GM21717 (cell line): ENCODE measurements around the gene HMG20B.
"Not testable (repeated sequence)": the region's sequence is repeated elsewhere in the genome, so short reads cannot be mapped to it uniquely, and the experiment has no call there.

Source experiments
- ATAC-seq: cut with Tn5 transposase; IDR thresholded peaks from one replicate; pipeline ENCODE4 v1.9.1; 2021; ENCODE audit warnings: mild to moderate bottlenecking, moderate library complexity; ENCODE audit not compliant: unreplicated experiment

Gene HMG20B

DNA sequence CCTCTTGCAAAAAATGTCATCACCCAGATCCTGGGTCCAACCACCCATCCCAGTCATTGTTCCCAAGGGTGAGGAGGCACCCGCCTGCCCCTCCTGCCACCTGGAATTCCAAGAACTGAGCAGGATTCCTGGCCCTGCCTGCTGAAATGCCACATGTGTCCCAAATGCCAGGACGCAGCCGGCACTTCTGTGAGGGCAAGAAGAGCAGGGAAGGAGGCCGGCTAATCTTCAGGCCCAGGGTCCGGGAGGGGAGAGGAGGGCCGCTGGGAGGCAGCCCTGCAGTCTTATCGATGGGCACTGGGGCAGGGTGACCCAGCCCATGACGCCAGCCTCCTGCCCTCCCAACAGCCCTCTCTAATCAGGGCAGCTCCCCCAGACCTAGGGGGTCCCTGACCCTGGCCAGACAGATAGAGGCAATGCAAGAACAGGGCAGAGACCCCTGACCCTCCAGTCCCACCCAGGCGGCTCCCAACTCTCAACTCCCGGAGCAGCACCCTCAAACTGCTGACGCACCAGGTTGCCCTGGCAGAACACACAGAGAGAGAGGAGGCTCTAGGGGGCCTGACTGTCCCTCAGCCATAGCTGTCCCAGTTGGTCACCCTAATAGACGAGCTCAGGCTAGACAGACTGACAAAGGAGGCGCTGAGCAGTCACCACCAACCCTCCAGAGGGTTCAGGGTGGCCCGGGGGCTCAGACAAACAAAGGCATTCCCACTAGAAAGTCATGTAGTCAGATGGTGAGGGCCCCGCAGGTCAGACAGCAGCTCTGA is 16.9 kb upstream of the HMG20B start:
- no peak for ATAC-seq

DNA sequence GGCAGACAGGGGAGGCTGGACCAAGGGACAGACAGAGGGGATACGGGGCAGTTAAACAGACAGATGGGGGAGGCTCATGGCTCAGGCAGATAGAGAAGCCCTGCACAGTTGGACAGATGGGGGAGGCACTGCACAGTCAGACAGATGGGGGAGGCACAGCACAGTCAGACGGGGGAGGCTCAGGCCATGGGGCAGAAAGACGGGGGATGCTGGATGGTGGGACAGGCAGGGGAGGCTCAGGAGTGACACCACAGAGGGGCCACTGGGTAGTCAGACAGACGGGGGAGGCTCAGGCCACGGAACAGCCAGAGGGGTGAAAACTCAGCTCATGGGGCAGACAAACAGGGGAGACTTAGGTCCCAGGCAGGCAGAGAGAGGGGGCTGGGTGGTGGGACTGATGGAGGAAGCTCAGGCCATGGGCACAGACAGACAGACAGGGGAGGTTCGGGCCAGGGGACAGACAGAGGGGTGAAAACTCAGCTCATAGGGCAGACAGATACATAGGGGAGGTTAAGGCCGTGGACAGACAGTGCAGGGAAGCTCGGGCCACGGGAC is 16.2 kb upstream of the HMG20B start:
- no peak for ATAC-seq

DNA sequence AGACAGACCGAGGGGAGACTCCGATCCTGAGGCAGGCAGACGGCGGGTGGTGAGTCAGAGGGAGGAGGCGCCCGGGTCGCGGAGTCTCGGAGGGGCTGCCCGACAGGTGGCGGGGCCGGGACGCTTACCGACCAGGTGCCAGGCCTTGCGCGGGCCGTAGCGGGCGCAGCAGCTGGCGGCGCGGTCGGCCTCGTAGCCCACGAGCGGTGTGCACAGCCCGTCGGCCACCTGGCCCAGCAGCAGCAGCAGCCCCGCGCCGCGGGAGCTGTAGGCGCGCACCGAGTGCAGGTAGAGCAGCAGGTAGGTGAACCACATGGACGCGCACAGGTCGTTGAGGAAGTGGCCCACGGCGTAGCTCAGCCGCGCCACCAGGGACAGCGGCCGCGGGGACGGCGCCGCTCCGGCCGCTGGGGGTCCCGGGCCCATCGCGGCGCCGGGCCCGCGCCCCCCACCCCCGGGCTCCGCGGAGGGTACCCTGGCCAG is 15.7 kb upstream of the HMG20B start:
- ATAC-seq: peak; percentile 24

DNA sequence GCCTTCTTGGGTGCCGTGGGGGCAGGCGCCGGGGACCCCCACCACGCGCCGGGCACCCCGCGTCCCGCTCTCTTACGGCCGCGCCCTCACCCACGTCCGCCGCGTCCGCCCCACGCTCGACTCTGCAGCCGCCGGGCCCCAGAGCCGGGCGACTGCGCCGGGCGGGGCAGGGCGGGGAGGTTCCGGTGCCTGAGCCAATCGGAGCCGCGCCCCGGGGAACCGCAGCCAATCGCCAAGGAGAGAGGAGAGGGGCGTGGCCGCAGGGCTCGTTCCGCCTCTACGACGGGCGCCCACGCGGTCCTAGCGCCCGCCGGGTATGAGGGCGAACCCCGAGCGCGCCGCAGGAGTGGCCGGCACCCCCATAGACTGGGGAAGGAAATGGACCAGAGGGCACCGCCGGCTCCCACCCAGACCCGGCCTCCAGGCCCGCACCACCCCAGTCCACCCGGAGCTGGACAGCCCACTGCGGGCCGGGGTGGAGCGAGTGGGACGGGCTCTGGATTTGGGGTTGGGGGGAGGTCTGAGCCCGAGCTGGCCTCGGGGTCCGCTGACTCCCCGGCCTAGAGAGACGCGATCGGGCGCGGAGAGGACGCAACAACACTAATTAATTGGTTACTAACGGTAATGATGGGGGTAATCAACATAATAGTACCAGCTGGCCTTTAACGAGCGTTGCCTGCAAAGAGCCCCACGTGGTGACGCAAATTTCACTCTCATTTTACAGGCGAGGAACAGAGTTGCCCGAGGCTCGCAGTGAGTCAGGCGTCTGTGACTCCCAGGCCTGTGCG is 15.1 kb upstream of the HMG20B start, which contains the start of gene MFSD12:
Gene MFSD12 (minus strand): TSS at position 126 of the 788 bp plus-strand sequence. CDS start 183 bp downstream, outside the sequence.
- ATAC-seq: peak; percentile 72

DNA sequence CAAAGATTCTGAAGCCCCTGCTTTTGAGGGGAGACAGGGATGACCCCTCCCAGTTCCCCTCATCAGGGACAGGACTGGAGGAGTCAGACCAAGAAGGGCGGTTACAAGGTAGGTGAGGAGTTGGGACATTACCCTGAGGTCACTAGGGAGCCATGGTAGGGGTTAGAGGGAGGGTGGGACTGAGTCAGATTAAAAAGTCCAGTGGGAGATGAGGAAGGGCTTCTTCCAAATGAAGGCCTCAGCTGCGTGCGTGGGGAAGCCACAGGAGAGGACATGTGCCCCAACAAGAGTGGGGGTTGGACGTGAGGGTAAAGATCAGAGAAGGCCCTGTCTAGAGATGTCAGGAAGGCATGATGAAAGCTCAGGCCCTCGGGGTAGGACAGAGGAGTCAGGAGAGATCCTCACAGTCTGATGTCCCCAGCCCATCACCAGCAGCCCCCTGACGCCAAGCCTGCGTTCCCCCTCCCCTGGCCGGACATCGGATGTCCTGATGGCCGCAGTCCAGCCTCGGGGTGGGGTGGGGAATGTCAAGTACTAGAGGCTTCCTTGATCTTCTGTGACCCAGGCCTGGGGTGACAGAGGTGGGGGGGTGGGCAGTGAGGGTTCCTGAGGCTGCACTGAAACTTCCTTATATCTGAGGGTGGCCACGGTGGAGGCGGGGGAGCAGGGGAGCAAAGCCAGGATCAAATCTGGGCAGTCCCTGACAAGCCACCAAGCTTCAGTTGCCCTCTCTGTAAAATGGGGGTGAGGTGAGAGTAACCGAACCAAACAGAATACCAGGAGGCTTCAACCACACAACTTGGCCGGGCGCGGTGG is 8.8 kb upstream of the HMG20B start:
- no peak for ATAC-seq

DNA sequence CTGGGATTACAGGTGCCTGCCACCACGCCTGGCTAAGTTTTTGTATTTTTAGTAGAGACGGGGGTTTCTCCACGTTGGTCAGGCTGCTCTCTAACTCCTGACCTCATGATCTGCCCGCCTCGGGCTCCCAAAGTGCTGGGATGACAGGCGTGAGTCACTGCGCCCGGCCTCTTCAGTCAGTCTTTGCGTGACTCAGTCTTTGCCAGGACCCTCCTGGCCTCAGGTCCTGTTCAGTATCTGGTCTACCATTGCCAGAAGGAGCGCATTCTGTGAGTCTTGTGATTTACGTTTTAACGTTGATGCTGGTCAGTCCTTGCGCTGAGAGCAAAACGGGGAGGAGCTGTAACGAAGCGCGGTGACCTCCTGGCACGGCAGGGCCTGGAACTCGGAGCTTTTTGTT is 7.6 kb upstream of the HMG20B start:
- no peak for ATAC-seq

DNA sequence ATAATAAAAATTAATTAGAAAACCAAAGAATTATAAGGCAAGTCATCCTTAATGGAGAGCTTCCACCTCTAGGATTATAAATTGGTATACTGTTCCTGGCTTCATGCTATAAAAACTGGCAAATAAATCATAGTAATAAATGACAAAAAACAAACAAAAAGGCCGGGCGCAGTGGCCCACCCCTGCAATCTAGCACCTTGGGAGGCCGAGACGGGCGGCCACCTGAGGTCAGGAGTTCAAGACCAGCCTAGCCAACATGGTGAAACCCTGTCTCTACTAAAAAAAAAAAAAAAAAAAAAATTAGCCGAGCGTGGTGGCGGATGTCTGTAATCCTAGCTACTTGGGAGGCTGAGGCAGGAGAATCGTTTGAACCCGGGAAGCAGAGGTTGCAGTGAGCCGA is 2.7 kb upstream of the HMG20B start:
- ATAC-seq: not testable (repeated sequence)

DNA sequence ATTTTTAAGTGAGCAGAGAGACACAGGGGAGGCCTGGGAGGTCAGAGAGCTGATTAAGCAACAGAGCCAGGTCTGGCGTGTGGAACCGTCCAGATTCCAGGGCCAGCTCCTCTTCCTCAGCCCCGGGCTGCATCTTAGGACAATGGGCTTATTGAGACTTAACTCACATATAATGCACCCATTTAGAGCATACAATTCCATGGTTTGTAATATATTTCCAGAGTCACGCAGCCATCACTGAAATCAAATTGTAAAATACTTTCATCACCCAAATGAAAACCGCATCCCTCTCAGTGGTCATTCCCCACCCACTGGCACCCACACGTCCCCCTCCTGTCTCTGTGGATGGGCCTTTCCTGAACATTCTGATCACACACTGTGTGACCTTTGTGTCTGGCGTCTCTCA is 2.1 kb upstream of the HMG20B start:
- no peak for ATAC-seq

DNA sequence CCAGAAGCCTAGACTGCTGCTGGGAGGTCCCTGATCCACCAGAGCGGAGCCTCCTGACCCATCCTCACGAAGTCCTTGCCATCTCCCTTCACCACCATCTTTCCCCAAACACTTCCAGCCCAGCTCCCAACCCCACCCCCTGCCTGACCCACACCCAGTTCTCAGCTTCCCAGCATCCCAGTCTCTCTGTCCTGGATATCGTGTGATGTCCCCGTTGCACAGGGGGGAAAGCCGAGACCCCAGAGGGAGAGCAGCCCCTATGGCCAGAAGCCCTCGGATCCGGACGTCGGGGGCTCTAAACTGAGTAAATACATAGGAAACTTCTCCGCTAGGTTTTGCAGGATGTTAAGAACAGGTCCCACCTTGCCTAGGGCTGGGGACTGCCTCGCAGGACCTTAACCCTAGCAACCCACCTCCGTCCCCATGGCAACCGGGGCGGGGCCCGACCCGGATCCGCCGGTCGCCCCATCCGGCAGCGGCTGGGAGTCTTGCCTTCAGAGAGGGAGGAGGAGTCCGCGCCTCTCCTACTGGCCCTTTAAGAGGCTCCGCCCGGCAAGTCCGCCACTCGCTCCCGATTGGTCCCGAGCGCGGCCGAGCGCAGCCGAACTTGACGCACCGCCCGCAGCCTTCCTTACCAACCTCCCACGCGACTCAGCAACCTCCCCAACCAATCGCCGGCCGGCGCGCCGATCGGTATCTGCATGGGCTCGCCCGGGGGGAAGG is 451 bp upstream of the HMG20B start:
- peak; percentile 77 for ATAC-seq

DNA sequence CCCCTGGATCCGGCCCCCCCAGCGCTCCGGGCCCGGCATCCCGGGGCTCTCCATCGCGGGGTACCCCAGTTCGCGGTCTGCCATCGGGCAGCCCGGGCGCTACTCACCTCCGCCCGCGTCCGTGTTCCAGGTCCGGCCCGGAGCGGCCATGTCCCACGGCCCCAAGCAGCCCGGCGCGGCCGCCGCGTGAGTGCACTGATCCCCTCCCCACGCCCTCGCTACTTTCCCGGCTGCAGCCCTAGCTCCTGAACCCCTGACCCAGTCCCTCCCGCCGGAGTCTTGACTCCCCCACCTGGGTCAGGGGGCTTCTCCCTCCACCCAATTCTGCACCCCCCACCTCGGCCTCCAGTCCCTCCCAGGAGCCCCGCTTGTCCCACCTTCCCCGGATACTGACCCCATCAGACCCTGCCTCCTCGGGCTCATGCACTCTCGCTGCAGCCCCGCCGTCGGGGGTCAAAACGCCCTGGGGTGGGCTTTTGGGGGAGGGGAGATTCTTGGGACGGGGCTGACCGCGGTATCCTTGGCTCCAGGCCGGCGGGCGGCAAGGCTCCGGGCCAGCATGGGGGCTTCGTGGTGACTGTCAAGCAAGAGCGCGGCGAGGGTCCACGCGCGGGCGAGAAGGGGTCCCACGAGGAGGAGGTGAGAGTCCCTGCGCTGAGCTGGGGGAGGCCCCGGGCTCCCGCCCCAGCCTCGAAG is 566 bp downstream of the HMG20B start:
- no peak for ATAC-seq

DNA sequence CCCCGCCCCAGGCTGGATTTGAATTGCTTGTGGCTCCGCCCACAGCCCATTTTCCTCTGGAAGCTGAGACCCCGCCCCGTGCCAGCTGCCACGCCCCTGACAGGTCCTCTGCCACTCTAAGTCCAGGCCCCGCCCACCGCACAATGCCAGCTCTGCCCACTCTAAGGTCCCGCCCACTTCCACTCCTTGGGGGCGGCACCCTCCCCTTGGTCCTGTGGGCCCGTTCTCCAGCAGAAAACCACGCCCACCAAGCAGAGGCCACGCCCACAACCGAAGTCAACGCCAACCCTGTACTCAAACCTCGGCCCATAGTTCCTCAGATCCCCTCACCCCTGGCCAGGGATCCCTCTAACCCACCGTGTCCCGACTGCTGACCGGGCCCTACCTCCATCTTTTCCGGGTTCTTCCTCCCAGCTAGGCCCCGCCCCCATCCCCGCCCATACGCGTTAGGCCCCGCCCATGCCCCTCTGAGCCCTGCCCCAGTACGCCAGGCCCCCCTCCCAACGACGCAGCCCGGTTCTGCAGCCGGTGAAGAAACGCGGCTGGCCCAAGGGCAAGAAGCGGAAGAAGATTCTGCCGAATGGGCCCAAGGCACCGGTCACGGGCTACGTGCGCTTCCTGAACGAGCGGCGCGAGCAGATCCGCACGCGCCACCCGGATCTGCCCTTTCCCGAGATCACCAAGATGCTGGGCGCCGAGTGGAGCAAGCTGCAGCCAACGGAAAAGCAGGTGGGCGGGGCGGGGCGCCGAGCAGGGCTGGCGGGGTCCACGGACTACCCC is 1.3 kb downstream of the HMG20B start:
- no peak for ATAC-seq

DNA sequence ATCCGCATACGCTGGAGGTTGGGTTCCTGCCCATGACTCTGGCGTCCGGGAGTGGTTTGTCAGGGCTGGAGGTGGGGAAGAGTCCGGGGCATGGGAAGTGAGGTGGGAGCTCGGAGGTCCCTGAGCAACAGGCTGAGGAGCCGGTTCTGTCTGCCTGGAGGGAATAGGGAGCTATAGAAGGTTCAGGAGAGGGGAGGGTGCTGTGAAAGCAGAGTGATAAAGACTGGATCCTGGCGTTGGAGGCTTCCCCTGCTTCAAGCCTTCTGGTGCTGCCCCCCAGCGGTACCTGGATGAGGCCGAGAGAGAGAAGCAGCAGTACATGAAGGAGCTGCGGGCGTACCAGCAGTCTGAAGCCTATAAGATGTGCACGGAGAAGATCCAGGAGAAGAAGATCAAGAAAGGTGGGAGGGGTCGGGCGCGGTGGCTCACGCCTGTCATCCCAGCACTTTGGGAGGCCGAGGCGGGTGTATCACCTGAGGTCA is 2.6 kb downstream of the HMG20B start:
- ATAC-seq: no peak

DNA sequence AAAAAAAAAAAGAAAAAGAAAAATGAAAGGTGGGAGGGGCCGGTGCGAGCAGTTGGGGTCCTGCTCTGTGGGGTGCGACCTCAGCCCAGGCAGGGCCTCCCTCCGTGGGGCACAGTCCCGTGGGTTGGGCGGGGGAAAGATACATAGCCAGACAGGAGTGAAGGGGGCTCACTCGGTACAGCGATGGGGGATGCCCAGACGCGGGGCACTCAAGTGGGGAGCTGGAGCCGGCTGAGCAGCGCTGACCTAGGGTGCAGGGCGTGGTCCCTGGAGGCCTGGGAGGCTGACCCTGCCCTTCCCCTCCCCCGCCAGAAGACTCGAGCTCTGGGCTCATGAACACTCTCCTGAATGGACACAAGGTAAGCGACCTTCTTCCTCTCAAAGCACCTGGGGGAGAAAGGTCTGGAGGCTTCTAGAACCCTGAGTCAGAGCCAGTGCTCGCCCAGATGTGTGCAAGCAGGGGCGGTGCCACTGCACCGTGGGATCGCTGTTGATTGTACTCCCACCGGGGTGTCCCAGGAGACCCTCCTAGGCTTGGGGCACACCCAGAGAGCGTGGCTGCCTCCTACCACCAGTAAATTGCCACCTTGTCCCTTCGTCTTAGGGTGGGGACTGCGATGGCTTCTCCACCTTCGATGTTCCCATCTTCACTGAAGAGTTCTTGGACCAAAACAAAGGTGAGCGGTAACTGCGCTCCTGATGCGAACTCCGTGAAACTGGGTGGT is 3.4 kb downstream of the HMG20B start:
- no peak for ATAC-seq

DNA sequence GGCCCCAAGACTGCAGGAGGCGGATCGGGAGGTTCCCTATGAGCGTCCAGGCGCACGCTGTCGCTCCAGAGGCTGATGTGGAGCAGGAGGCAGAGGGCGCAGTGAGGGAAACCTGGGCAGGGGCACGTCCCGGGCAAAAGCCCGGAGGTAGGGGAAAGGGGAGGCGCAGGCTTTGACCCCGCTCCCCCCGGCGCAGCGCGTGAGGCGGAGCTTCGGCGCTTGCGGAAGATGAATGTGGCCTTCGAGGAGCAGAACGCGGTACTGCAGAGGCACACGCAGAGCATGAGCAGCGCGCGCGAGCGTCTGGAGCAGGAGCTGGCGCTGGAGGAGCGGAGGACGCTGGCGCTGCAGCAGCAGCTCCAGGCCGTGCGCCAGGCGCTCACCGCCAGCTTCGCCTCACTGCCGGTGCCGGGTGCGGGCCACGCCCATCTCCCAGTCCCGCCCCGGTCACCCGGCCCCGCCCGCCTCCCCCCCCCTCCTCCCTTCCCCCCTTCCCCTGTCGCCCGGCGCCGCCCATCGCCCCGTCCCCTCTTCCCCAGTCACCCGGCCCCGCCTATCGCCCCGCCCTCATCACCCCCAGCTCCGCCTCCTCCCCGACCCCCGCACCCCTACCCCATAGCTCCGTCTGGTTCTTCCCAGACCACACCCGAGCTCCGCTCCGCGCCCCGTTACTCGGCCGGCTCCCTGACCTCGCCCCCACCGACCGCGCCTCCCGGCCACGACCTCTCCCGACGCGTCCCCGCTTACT is 4.1 kb downstream of the HMG20B start:
- no peak for ATAC-seq

DNA sequence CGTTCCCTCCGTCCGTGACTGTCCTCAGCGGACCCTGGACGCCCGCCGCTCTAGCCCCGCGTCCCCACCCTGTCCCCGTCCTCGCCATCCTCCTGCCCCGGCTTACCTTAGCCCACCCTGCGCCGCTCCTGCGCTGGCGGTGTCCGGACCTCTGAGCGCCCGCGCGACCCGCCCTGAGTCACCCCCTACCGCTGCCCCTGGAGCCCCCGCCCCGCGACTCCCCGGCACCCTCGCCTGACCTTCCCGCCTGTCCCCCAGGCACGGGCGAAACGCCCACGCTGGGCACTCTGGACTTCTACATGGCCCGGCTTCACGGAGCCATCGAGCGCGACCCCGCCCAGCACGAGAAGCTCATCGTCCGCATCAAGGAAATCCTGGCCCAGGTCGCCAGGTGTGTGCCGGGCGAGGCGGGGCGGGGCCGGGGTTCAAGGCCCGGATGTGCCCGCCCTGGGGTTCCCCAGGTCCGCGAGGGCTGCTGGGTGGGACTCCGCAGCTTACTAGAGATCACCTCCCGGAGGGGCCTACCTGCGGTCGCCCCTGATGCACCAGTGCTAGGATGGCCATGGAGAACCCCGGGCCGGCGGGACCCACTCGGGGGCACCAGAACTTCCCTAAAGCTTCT is 5.1 kb downstream of the HMG20B start:
- ATAC-seq: no peak

DNA sequence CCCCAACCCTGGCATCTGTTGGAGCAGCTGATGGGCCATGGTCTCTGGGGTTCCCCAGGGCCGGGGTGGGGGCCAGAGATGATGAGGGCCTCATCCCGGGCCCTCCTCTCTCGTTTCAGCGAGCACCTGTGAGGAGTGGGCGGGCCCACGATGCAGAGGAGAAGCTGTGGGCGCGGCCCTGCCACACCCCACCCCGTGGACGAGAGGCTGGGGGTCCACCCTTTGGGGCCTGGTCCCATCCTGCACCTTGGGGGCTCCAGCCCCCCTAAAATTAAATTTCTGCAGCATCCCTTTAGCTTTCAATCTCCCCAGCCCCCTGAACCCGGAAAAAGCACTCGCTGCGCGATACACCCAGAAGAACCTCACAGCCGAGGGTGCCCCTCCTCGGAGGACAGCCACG is 5.6 kb downstream of the HMG20B start:
- ATAC-seq: no peak
